Uterus (tissue), 2 donors: Measurements from ENCODE around the gene KRTAP4-7.
"Not testable (repeated sequence)": the region's sequence is repeated elsewhere in the genome, so short reads cannot be mapped to it uniquely, and the experiment has no call there.

Experiments
- CTCF ChIP-seq, 4 experiments: fragments of 200-600 bp in 2 of 4; fragments of 450-650 bp in 2 of 4; sonication (generic) in 2 of 4; IDR thresholded peaks; one replicate each; pipeline ENCODE4 v1.5.1; 2016 to 2019; ENCODE audit warnings: antibody characterized with exemption in 4 of 4, mild to moderate bottlenecking in 2 of 4, moderate library complexity in 1 of 4
- POLR2A ChIP-seq, 2 donors: fragments of 450-650 bp; IDR thresholded peaks; one replicate each; pipeline ENCODE4 v1.6.1; 2016; ENCODE audit warnings: antibody characterized with exemption in 2 of 2, mild to moderate bottlenecking in 1 of 2, moderate library complexity in 1 of 2

GRCh38 chr17:41084100-41084856 is at the start of gene KRTAP4-7:
- not testable (repeated sequence) for TF ChIP-seq CTCF, POLR2A (IDR thresholded peaks at IDR 0.05)
